HG02678 (cell line): ENCODE measurements around the gene DHDH.
"Not testable (repeated sequence)": the region's sequence is repeated elsewhere in the genome, so short reads cannot be mapped to it uniquely, and the experiment has no call there.

ENCODE experiments used
- ATAC-seq: cut with Tn5 transposase; IDR thresholded peaks from one replicate; pipeline ENCODE4 v1.9.1; 2021; ENCODE audit warnings: mild to moderate bottlenecking, moderate library complexity; ENCODE audit not compliant: unreplicated experiment

DHDH gene

DNA sequence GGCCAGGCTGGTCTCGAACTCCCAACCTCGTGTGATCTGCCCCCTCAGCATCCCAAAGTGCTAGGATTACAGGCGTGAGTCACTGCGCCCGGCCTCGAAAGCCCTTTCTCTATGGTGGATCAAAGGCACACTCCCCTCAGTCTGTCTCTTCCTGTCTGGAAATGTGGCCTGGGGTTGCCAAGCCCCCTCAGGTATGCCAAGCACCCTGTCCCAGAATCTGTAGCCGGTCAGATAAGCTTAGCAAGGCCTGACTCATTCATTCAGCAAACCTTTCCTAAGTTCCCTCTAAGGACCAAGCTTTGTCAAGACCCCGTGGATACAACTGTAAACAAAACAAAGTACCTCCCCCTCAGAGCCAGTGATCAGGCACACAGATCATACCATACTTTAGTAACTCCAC is 19.3 kb upstream of the DHDH start:
- ATAC-seq = no peak

DNA sequence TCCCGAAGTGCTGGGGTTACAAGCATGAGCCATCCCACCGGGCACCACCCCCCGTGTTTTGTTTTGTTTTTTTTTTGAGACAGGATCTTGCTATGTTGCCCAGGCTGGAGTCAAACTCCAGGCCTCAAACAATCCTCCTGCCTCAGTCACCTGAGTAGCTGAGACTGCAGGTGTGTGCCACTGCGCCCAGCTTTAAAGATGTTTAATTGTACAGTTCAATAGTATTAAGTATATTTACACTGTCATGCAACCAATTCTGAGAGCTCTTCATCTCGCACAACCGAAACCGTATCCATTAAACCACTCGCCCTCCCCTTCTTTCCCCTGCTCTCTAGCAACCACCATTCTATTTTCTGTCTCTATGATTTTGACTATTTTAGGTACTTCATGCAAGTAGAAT is 17.7 kb upstream of the DHDH start:
- ATAC-seq = no peak

DNA sequence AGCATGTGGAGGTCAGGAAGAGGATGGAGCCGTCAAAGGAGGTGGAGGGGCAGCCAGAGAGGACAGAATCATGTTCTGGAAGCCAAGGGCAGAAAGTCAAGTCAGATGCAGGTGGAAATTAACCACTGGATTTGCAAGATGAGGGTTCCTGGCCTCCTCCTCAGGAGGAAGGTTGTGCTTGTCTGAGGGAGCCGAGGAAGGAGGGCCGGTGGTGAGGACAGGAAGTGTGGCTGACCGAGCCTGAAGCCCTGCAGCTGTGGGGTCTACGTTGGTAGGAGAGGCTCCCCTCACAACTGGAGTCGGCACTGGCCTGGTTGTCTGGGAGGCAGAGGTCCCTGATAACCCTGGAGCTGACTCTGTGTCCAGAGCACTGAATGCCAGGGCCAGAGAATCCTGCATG is 15.4 kb upstream of the DHDH start:
- no peak for ATAC-seq

DNA sequence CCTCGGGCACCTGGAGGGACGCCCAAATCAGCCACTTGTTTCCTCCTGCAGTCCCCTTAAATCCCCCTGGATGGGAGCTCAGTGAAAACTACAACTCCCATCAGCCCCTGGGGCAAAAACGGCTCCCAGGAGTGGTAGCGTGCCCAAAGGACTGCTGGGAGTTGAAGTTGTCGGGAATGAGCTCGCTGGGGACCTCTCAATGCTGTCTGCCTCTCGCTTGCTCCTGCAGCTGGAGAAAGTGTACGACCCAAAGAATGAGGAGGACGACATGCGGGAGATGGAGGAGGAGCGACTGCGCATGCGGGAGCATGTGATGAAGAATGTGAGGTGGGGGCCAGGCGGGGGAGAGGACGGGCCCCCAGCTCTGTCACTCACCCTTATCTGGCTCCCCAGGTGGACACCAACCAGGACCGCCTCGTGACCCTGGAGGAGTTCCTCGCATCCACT is 14.7 kb upstream of the DHDH start:
- no peak for ATAC-seq

DNA sequence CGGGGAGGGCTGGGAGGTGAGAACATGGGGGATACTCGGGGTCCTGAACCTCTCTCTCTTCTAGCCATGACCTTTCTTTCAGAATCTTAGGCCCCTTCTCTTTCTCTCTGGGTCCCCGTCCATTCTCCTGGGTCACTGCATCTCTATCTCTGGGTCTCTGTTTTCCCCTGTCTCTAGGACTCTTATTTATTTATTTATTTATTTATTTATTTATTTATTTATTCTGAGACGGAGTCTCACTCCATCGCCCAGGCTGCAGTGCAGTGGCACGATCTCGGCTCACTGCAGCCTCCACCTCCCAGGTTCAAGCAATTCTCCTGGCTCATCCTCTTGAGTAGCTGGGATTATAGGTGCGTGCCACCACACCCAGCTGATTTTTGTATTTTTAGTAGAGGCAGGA is 14.2 kb upstream of the DHDH start:
- ATAC-seq = not testable (repeated sequence)

DNA sequence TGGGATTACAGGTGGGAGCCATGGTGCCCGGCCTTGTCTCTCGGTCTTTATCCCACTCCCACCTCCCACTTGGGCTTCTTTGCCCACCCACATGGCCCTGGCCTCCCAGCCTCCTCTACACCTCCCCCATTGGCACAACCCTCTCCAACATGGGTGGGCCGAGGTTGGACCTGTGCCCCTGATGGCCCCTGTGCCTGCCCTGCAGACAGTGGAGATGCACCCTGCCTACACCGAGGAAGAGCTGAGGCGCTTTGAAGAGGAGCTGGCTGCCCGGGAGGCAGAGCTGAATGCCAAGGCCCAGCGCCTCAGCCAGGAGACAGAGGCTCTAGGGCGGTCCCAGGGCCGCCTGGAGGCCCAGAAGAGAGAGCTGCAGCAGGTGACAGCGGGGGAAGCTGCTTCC is 12.6 kb upstream of the DHDH start:
- no peak for ATAC-seq

DNA sequence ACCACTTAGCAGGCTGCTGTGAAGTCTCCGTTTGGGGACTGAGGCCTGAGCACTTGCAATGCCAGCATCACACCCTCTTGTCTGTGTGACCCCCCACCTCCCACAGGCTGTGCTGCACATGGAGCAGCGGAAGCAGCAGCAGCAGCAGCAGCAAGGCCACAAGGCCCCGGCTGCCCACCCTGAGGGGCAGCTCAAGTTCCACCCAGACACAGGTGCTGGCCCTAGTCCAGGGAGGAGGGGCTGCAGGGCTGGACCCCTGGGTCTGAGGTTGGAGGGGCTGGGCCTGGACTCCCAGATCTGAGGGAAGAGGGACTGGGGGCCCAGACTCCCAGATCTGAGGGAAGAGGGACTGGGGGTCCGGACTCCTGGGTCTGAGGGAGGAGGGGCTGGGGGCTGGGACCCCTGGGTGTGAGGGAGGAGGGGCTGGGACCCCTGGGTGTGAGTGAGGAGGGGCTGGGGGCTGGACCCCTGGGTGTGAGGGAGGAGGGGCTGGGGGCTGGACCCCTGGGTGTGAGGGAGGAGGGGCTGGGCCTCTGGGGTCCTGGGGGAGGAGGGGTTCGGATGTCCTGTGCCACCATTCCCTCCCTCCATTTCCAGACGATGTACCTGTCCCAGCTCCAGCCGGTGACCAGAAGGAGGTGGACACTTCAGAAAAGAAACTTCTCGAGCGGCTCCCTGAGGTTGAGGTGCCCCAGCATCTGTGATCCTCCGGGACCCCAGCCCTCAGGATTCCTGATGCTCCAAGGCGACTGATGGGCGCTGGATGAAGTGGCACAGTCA is 11.6 kb upstream of the DHDH start:
- no peak for ATAC-seq

DNA sequence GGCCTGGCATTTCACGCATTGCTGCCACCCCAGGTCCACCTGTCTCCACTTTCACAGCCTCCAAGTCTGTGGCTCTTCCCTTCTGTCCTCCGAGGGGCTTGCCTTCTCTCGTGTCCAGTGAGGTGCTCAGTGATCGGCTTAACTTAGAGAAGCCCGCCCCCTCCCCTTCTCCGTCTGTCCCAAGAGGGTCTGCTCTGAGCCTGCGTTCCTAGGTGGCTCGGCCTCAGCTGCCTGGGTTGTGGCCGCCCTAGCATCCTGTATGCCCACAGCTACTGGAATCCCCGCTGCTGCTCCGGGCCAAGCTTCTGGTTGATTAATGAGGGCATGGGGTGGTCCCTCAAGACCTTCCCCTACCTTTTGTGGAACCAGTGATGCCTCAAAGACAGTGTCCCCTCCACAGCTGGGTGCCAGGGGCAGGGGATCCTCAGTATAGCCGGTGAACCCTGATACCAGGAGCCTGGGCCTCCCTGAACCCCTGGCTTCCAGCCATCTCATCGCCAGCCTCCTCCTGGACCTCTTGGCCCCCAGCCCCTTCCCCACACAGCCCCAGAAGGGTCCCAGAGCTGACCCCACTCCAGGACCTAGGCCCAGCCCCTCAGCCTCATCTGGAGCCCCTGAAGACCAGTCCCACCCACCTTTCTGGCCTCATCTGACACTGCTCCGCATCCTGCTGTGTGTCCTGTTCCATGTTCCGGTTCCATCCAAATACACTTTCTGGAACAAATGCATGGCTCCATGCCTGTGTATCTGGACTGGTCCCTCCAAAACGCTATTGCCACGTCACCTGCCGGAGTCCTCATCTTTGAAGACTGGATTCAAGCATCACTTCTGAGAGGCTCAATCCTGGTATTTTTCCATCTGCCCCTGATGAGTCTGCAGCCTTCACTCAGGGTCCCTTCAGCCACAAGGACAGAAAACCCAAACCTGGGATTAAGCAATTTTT is 10.7 kb upstream of the DHDH start:
- ATAC-seq = no peak

DNA sequence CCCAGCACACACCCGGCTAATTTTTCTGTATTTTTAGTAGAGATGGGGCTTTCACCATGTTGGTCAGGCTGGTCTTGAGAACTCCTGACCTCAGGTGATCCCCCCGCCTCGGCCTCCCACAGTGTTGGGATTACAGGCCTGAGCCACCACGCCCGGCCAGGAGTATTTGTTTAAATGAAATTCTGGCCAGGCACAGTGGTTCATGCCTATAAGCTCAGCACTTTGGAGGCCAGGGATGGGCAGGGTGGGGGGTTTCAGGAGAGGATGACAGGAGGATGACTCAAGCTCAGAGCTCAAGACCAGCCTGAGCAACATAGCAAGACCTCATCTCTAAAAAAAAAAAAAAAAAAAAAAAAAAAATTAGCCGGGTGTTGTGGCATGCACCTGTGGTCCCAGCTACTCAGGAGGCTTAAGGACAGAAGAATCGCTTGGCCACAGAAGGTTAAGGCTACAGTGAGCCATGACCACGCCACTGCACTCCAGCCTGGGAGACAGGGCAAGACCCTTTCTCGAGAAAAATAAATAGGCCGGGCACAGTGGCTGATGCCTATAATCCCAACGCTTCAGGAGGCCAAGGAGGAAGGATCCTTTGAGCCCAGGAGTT is 8.2 kb upstream of the DHDH start:
- ATAC-seq = no peak

DNA sequence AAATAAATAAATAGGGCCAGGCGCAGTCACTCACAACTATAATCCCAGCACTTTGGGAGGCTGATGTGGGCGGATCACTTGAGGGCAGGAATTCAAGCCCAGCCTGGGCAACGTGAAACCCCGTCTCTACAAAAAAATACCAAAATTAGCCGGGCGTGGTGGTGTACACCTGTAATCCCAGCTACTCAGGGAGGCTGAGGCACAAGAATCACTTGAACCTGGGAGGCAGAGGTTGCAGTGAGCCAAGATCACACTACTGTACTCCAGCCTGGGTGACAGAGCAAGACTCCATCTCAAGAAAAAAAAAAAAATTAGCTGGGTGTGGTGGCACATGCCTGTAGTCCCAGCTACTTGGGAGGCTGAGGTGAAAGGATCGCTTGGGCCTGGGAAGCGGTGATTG is 7.6 kb upstream of the DHDH start:
- not testable (repeated sequence) for ATAC-seq

DNA sequence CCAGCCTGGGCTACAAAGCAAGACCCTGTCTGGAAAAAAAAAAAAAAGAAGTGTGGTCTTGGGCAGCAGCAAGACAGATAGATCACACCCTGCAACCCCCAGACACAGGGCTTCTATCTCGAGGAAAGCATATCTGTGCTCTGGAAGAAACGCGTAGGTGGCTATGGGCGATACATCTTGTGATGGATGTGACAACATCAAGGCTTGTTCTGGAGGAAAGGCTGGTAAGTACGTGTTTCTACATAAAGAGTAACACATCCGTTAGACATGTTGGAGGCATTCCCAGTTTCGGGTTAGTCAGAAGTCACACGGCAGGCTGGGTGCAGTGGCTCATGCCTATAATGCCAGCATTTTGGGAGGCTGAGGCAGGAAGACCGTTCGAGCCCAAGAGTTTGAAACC is 6.6 kb upstream of the DHDH start:
- ATAC-seq = no peak

DNA sequence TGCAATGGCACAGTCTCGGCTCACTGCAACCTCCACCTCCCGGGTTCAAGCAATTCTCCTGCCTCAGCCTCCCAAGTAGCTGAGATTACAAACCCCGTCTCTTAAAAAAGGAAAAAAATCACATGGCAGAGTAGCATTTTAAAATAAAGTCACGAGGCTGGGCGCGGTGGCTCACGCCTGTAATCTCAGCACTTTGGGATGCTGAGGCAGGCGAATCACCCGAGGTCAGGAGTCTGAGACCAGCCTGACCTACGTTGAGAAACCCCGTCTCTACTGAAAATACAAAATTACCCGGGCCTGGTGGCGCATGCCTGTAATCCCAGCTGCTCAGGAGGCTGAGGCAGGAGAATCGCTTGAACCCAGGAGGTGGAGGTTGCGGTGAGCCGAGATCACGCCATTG is 5.8 kb upstream of the DHDH start:
- ATAC-seq = not testable (repeated sequence)

DNA sequence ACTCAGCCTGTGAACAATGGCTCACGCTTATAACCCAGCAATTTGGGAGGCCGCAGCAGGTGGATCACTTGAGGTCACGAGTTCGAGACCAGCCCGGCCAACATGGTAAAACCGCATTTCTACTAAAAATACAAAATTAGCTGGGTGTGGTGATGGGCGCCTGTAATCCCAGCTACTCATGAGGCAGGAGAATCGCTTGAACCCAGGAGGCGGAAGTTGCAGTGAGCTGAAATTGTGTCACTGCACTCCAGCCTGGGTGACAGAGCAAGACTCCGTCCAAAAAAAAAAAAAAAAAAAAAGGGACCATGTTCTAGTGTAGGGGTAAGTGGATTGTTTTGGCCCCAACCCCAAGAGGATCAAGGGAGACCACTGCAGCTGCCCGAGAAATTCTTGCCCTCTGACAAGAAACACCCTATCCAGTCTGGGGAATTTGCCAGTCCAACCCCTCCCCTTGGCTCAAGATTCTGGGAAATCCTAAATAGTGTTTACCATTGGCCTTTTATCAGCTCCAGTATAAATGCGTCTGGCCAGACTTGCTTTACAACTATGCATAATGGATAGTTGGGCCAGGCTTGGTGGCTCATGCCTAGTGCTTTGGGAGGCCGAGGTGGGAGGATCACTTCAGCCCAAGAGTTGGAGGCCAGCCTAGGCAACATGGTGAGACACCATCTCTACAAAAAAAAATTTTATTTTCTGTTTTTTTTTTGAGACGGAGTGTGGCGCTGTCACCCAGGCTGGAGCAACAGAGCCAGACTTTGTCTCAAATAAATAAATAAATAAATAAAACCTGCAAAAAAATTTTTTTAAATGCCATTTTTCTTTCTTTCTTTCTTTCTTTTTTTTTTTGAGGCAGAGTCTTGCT is 5.1 kb upstream of the DHDH start:
- ATAC-seq = no peak

DNA sequence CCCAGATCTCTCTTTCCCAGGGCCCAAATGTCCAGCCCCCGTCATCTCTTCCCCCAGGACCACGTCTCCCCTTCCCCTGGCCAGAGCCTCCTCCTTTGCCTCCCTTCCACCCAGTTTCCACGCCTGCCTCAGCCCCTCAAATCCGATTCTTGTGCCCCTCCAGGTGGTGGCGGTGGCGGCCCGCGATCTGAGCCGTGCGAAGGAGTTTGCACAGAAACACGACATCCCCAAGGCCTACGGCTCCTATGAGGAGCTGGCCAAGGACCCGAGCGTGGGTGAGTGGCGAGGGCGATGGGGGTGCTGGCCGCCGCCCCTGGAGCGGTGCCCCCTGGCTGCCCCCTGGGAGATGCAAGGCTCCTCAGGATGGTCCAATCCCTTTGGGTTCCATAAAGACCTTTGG is 1.3 kb downstream of the DHDH start:
- no peak for ATAC-seq

DNA sequence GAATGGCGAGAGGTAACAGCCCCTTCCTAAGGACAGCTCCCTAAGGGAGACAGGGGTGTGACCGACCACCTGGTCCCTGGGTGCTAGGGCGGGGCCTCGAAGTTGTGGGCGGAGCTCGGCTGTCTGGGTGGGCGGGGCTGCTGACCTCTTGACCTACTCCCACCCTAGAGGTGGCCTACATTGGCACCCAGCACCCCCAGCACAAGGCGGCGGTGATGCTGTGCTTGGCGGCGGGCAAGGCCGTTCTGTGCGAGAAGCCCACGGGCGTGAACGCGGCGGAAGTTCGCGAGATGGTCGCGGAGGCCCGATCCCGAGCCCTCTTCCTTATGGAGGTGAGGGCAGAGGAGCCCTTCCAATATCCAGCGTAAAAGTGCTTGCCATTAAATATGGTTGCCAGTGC is 2.4 kb downstream of the DHDH start:
- ATAC-seq = no peak

DNA sequence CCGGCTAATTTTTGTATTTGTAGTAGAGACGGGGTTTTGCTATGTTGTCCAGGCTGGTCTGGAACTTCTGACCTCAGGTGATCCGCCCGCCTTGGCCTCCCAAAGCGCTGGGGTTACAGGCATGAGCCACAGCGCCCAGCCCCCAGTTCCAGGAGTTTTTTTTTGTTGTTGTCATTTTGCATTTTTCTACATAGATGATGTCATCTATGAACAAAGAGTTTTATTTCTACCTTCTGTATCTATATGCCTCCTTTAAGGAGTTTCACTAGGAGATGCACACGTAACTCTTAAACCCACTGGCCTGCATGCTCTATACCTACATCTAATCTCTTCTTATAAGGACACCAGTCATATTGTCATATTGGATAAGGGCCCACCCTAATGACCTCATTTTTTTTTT is 4.8 kb downstream of the DHDH start:
- no peak for ATAC-seq

DNA sequence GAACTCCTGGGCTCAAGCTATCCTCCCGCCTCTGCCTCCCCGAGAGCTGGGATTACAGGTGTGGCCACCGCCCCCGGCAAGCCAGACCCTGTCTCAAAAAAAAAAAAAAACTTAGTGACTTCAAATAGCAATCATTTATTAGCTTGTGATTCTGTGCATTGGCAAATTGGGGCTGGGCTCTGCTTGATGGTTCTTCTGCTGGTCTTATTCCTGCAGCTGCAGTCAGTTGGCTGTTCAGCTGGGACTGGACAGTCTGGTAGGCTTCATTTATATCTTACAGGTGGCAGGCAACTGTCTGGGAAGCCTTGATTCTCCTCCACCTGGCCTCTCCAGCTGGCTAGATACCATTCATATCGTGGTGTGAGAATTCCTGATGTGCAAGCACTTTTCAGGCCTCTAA is 7.4 kb downstream of the DHDH start:
- ATAC-seq = no peak

DNA sequence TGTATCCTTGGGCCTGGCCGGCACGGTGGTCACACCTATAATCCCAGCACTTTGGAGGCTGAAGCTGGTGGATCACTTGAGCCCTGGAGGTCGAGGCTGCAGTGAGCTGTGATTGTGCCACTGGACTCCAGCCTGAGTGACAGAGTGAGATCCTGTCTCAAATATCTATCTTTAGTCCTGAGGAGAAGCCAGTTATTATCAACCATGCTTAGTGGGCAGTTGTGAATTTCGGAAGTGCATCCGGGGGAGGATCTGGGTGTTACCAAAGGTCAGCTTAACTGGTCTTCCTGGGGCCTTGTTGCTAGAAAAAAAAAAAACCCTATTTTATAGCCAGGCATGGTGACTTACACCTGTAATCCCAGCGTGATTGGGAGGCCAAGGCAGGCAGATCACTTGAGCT is 9.6 kb downstream of the DHDH start:
- no peak for ATAC-seq

DNA sequence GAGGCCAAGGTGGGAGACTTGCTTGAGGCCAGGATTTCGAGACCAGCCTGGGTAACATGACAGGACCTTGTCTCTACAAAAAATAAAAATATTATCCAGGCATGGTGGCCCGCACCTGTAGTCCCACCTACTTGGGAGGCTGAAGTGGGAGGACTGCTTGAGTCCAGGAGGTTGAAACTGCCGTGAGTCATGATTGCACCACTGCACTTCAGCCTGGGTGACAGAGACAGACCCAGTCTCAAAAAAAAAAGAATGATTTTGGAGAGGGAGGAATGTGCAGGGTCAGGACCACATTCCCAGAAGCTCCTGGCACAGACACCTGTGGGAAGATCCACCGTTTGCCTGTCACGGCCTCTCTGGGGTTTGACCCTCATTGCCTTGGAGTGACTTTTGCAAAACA is 11.9 kb downstream of the DHDH start:
- ATAC-seq = no peak

DNA sequence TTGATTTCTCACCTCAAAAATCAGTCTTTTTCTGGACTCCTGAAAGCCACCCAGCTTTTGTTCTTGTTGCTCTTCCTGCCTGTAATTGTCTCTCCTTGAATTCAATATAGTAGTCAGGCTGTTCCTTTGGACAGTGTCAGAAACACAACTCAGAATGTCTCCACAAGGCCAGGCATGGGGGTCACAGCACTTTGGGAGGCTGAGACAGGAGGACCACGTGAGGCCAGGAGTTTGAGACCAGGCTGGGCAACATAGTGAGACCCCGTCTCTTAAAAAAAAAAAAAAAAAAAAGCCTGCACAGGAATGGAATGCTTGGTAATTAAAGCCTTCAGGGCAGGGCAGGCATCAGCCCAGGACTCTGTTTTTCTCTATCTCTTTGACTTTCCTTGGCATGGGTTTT is 12.3 kb downstream of the DHDH start:
- no peak for ATAC-seq
